Measurements from ENCODE around the gene XRCC3.

The XRCC3 gene

GRCh38 chr14:103690332-103690731 is 24.9 kb downstream of the XRCC3 start:
- no peak for DNase-seq

DNA sequence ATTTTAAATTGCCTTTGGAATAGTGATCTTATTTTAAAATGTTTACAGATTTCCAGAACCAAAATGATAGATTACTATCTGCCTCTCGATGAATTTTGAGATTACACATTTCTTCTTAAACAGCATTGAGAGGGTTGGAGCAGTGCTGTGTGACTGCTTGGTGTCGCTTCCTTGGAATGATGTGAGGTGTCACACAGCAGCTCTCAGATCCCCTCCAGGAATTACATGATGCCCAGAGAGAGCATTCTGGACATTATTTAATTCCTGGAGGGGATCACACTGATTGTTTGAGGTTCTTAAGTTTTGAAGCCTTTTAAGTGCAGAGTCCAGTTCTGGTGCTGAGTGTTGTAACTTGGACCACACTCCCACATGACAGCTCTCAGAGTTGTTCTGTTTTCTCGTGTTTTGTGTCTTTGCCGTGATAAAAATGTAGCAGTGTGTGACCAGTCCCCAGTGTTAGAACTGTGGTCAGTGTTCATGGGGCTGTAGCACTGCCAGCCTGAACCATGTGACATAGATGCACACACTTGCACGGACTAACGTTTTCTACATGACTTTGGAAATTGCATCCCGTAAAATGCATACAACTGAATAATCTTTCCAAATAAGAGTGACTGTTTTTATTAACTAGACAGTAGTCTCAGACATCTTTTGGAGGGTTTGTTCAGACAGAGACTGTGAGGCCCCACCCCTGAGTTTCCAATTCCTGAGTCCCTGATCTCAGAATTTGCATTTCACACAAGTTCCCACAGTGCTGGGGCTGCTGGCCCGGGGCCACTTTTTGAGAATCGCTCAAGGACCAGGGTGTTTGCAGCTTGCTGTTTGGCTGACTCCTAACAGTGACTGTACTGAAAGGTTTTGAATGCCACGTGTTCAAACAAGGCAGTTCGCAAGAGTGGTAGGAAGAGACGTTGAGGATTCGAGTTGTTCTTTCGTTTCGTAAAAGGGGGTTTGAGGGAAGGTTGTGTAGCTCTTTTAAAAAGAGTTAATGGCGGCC is 26.0 kb downstream of the XRCC3 start:
- no peak for DNase-seq

GRCh38 chr14:103688441-103688840 is 26.8 kb downstream of the XRCC3 start:
- no peak for DNase-seq

DNA sequence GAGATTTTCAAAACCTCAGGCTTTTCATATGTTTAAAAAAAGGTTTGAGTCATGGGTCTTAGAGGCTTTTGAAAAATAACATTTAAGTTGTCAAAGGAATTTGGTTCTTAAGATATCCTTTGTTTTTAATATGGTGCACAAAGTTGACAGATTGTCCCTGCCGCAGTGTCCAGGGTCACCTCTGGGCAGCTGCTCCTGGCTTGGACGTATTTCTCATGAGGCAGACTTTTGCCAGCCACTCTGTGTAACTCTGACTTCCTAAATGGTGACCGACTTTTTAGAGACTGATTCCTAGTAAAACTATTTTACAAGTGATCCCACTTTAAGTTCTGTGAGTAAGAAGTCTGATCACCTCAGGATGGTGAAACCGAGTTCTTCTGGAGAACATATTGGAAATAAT is 27.5 kb downstream of the XRCC3 start:
- DNase-seq: no peak

DNA sequence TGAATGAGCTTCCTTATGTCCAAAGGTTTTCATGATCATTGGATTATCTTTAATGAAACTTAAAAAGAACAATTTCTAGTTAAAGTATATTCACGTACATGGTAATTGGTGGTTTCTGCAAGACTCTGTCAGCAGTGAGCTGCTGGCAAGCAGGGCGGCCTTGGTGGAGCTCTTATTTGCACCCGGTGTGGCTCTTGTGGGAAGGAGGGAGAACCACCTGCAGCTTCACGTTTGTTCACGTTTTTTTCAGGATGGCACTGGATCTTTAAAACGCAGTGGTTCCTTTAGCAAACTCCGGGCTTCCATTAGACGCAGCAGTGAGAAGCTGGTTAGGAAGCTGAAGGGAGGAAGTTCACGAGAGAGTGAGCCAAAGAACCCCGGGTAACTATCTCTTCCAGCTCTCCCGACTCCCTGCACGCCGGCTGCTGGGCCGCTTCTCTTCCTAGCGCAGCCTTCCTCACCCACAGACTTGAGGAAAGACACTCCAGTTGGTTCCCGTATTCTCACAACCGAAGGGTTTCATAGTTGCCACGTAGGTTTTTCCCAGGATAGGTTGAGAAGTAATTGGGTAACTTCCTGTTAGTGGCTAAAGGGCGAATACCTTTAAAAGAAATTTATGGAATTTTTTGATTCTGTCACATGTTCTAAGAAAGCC is 28.3 kb downstream of the XRCC3 start:
- no peak for DNase-seq

DNA sequence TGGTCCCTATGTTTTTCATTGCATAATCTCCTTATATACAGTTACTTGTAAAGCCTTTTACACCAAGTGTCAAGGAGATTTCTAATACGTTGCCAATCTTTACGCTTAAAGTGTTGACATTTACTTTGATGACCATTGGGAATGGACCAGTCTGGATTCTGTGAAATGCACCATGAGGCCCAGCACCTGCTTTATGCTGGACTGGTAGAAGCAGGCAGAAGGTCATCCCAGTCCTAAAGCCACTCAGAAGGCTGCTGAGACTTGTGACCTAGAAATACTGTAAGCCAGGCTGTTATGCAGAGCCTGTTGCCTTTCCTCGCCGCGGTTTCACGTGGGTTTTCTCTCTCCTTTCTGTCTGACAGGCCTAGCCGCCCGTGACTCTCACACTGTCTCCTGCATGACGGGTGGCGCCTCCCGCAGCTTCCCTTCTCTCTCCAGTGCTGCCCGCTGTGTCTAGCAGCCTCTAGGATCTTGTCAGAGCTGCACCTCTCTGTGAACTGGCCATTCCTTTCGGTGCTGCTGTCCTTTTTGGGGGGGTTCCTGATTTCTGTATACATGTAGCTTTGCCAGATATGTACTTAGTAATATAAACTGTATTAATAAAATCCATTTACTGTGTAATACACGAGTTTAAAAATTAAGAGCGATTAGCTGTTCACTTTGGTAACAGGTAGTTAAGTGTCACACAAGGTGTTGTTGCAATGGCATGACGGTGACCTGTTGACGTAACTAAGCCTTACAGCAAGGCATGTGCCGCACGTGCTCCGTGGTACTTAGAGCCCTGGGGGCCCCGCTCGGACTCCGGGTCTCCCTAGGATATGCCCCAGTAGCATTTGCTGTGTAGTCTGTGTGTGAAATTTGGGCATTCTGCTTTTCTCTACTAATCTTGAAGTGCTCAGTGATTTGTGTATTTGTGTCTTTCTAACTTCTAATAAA is 29.7 kb downstream of the XRCC3 start:
- no peak for DNase-seq

GRCh38 chr14:103684871-103685270 is 30.4 kb downstream of the XRCC3 start:
- no peak for DNase-seq

- no peak for DNase-seq
These were observed 30.8 kb downstream of the XRCC3 start for GRCh38 chr14:103684471-103684870.

- DNase-seq: no peak
These were observed 32.1 kb downstream of the XRCC3 start for GRCh38 chr14:103683139-103683538.

DNA sequence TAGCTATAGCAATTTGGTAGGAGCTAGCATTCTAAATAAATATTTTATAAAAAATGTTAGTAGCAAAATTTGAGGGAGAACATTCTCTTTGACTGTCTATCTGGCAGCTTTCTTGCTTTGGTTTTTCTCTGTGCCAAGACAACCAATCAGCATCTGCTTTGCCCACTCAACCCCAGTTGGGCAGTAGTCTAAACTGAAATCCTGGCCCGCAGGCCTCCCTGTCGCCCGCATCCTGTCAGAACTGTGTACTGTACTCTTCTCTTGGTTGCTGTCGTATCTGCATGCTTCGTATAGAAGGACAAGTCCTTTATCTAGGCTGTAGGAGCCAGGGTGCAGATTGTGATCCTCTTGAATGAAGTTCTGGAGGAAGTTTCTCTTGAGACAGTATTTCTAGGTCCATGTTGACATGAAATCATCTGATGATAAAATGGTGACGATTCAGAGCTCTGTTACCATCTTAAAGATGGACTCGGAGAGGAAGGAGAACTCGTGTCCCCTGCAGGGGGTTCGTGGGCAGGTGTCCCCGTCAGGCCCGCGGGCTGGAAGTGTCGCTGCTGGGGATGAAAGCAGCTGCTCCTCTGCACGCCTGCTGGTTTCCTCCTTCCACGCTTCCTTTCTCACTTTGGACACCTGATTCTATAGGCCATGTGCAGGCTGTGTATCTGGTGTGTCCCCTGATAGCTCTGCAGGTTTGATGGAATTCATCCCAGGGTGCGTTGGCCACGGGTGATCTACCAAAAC is 34.6 kb downstream of the XRCC3 start:
- DNase-seq: no peak

DNA sequence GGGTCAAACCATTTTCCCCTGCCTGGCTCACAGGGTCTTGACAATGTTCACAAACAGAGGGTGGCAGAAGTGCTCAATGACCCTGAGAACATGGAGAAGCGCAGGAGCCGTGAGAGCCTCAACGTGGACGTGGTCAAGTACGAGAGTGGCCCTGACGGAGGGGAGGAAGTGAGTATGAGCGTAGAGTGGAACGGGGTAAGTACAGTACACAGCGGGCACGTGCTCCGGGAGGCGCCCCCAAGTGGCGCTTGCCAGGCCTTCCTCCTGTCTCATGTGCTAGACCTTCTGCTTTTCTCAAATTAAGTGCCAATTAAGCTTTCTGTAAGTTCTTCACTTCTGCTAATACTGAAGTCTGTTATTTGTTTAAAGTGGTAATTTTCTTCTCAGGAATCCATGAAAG is 35.9 kb downstream of the XRCC3 start:
- no peak for DNase-seq

- DNase-seq: no peak
These were observed 38.2 kb downstream of the XRCC3 start for GRCh38 chr14:103676881-103677675.

DNA sequence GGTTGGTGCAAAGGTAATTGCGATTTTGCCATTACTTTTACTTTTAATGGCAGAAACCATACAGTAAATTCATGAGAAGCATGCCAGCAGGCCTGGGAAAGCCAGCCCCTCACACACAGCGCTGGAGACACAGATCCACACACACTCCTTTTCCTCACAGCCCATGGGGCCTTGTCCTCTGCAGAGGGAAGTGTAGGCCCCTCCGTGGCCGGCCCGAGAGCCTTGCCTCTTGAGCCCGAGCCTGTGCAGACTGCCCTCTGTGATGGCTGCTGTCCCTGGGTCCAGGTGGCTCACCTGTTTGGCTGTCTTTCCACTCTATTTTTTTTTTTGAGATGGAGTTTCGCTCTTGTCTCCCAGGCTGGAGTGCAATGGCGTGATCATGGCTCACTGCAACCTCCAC is 39.3 kb downstream of the XRCC3 start:
- DNase-seq: no peak

GRCh38 chr14:103671911-103672310 is 43.3 kb downstream of the XRCC3 start:
- no peak for DNase-seq

- DNase-seq: no peak
These were observed 45.9 kb downstream of the XRCC3 start for GRCh38 chr14:103669370-103669769.

- no peak for DNase-seq
These were observed 47.1 kb downstream of the XRCC3 start for GRCh38 chr14:103668117-103668516.

GRCh38 chr14:103667671-103668070 is 47.6 kb downstream of the XRCC3 start:
- DNase-seq: no peak

GRCh38 chr14:103663506-103663905 is 51.7 kb downstream of the XRCC3 start:
- DNase-seq: no peak

DNA sequence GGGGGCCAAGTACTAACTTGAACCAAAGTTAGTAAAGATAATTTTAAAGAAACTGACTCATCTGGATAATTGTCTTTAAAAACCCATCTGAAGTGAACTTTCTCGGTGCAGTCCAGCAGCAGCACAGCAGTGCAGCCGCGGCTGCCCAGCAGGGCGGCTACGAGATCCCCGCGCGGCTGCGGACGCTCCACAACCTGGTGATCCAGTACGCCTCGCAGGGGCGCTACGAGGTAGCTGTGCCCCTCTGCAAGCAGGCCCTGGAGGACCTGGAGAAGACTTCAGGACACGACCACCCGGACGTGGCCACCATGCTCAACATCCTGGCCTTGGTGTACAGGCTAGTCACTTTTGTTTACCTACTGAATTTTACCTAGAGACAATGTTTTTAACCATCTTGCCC is 52.7 kb downstream of the XRCC3 start:
- no peak for DNase-seq

GRCh38 chr14:103662029-103662428 is 53.2 kb downstream of the XRCC3 start:
- no peak for DNase-seq

DNA sequence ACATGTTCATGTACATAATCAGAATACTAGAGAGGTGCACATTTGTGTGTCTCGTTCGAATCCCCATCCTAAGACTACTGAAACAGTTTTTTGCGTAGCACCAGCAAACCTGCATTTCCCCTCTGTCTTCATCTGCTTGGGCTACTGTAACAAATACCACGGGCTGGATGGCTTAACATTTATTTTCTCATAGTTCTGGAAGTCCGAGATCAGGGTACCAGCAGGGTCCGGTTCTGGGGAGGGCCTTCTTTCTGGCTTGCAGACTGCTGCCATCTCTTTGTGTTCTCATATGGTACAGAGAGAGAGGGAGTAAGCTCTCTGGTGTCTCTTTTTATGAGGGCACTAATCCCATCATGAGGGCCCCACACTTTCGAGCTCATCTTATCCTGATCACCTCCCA is 55.6 kb downstream of the XRCC3 start:
- no peak for DNase-seq

DNA sequence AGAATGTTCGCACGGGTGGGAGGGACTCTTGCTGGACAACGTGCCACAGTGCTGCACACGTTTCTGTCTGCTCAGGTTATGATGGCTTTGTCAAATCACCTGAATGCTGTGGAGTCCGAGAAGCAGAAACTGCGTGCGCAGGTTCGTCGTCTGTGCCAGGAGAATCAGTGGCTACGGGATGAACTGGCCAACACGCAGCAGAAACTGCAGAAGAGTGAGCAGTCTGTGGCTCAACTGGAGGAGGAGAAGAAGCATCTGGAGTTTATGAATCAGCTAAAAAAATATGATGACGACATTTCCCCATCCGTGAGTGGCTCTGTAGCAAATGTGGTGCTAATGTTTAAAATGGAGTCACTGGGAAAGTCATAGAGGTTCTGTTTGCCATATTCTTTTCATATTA is 57.8 kb downstream of the XRCC3 start:
- DNase-seq: no peak
